GM12875 (cell line): ENCODE measurements around the gene SPSB2.

Experiments
- H3K4me3 ChIP-seq: one replicate; pipeline ENCODE4 v1.5.1; 2011; ENCODE audit warnings: low read depth, low read length, control low read depth
- TF ChIP-seq, protein P1 (sequence below): IDR thresholded peaks from 2 replicates; pipeline ENCODE4 v1.5.1; 2011; ENCODE audit warnings: low read depth, mild to moderate bottlenecking, control low read depth, inconsistent platforms, low read length, moderate library complexity, borderline replicate concordance; ENCODE audit not compliant: insufficient read depth

SPSB2 gene

GRCh38 chr12:6838854-6839253 lies 34.2 kb downstream of the SPSB2 start:
- TF ChIP-seq, protein P1, sequence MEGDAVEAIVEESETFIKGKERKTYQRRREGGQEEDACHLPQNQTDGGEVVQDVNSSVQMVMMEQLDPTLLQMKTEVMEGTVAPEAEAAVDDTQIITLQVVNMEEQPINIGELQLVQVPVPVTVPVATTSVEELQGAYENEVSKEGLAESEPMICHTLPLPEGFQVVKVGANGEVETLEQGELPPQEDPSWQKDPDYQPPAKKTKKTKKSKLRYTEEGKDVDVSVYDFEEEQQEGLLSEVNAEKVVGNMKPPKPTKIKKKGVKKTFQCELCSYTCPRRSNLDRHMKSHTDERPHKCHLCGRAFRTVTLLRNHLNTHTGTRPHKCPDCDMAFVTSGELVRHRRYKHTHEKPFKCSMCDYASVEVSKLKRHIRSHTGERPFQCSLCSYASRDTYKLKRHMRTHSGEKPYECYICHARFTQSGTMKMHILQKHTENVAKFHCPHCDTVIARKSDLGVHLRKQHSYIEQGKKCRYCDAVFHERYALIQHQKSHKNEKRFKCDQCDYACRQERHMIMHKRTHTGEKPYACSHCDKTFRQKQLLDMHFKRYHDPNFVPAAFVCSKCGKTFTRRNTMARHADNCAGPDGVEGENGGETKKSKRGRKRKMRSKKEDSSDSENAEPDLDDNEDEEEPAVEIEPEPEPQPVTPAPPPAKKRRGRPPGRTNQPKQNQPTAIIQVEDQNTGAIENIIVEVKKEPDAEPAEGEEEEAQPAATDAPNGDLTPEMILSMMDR = no peak
- H3K4me3 ChIP-seq = no peak overlapping the region

GRCh38 chr12:6837370-6838060 lies 35.6 kb downstream of the SPSB2 start:
- no peak overlapping the region for H3K4me3 ChIP-seq
- TF ChIP-seq, protein P1 = no peak

DNA sequence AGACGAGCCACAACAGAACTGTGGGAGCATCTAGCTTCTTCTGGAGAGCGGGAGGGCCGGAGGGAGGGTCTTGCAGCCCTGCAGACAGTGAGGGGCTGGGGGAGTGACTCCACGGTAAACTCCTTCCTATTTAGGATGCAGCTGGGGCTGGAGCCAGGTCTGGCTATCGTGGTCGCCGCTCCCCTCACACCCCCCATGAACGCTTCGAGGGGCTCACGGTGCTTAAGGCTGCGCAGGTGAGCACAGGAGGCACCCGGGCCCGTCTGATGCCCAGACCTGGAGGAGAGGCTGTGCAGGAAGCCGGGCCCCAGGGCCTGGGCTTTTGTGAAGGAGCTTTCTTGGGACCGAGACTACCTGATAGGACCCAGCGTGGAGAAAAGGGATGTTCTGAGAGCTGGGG lies 36.3 kb downstream of the SPSB2 start:
- TF ChIP-seq, protein P1 = no peak
- no peak overlapping the region for H3K4me3 ChIP-seq

DNA sequence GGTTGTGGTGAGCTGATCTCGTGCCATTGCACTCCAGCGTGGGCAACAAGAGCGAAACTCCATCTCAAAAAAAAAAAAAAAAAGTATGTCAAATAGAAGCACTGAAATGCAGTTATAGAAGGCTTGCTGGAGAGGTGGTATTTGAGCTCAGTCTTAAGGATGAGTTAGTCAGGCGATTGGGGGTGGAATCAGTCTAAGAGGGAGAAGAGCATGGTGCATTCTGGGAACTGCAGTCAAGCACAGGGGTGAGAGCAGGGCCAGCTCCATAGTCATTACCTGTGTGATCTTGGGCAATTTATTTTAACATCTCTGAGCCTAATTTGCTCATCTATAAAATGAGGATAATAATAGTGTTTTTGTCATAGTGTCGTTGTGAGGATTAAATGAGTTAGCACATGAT lies 38.2 kb downstream of the SPSB2 start:
- H3K4me3 ChIP-seq = no peak overlapping the region
- TF ChIP-seq, protein P1 = no peak

GRCh38 chr12:6834254-6834653 lies 38.8 kb downstream of the SPSB2 start:
- H3K4me3 ChIP-seq = no peak overlapping the region
- TF ChIP-seq, protein P1 = no peak

GRCh38 chr12:6833189-6833890 lies 39.8 kb downstream of the SPSB2 start:
- TF ChIP-seq, protein P1 = no peak
- H3K4me3 ChIP-seq = no peak overlapping the region

DNA sequence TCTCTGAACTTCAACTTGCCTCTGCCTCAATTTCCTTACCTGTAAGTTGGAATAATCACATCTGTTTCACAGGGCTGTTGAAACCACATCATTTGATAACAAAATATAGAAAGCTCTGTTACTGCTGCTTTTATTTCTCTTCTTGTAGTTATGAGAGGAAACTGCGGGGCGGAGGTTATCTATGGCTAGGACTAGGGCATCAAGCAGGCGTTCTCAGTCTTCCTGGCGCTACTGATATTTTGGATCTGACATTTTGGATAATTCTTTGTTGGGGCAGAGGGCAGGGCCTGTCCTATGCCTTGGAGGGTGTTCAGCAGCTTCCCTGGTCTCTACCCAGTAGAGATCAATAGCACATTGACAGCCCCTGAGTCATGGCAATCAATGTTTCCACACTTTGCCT lies 41.0 kb downstream of the SPSB2 start:
- TF ChIP-seq, protein P1 = no peak
- no peak overlapping the region for H3K4me3 ChIP-seq
